HepG2 (cell line): ENCODE data around the gene LRP5. TPM values are rescaled to one million over a fixed set of nuclear protein-coding genes. Genes with fewer than 3 reads are reported as not detected.

Experiments
- ATAC-seq: fragments of 200-7000 bp; cut with Tn5 transposase; 3 replicates; pipeline ENCODE4 v1.9.1; 2020; ENCODE audit warnings: mild to moderate bottlenecking, moderate library complexity
- BruUV-seq: library from RNA; stranded (reverse); fragments of 400-500 nt; replicated peaks from 2 replicates; lab custom pipeline; 2021; lab: Mats Ljungman, UMichigan
- CTCF ChIA-PET: fragments of 300-600 bp; formaldehyde crosslinking; extraction: SDS; loops from one replicate; lab custom pipeline; 2021; ENCODE audit warnings: low total read pairs, inconsistent platforms, low intra/inter-chr PET ratio; lab: Yijun Ruan, JAX
- POLR2A ChIA-PET: fragments of 350-600 bp; sonication (Branson Sonifier 250); formaldehyde crosslinking; loops from one replicate; lab custom pipeline; 2020; ENCODE audit warnings: antibody characterized with exemption, inconsistent platforms; lab: Yijun Ruan, JAX
- DNase-seq: peaks from one replicate; pipeline ENCODE4 v3.0.0-alpha.2; 2015; ENCODE audit warnings: low spot score
- FAIRE-seq: peaks from 3 replicates; lab custom pipeline; 2011; peaks lifted over from hg19 to GRCh38; lab: Jason Lieb, UNC
- H2AFZ ChIP-seq: one replicate; pipeline ENCODE4 v1.6.1; 2011; ENCODE audit warnings: low read length, inconsistent platforms
- H3K27ac ChIP-seq: fragments of 300-600 bp; 3 replicates; pipeline ENCODE4 v1.8.0; 2011; ENCODE audit warnings: mixed run types, mild to moderate bottlenecking, mixed read lengths, low read length, inconsistent platforms; ENCODE audit not compliant: insufficient read depth; ENCODE audit errors: extremely low read length
- H3K27me3 ChIP-seq, 2 experiments: fragments of 200-600 bp in 1 of 2; 2 replicates in 1 of 2; 3 replicates in 1 of 2; pipeline versions ENCODE4 v1.6.0 to v1.8.0; 2011; ENCODE audit warnings: low read length in 2 of 2, mild to moderate bottlenecking in 2 of 2, moderate library complexity in 2 of 2, inconsistent platforms in 1 of 2; ENCODE audit not compliant: insufficient read depth in 2 of 2, control insufficient read depth in 1 of 2
- H3K36me3 ChIP-seq, 2 experiments: fragments of 200-600 bp in 1 of 2; replicated peaks in 1 of 2; 2 replicates in 1 of 2; 3 replicates in 1 of 2; pipeline versions ENCODE4 v1.5.1 to v1.8.0; 2011; ENCODE audit warnings: low read length in 2 of 2, inconsistent platforms in 1 of 2; ENCODE audit not compliant: insufficient read depth in 2 of 2, control insufficient read depth in 1 of 2
- H3K4me1 ChIP-seq: 2 replicates; pipeline ENCODE4 v1.5.1; 2012; ENCODE audit warnings: low read length, inconsistent platforms; ENCODE audit not compliant: insufficient read depth
- H3K4me2 ChIP-seq: 2 replicates; pipeline ENCODE4 v1.6.0; 2011; ENCODE audit warnings: low read depth, low read length, inconsistent platforms
- H3K4me3 ChIP-seq, 3 experiments: fragments of 200-600 bp in 1 of 3; sonication (generic), shearing (Covaris generic) in 1 of 3; replicated peaks in 1 of 3; 2 replicates each; pipeline ENCODE4 v1.5.1; 2011 to 2016; ENCODE audit warnings: low read length in 3 of 3, inconsistent platforms in 2 of 3, low read depth in 2 of 3, mild to moderate bottlenecking in 2 of 3, control low read depth in 1 of 3, mixed read lengths in 1 of 3; ENCODE audit not compliant: insufficient read depth in 1 of 3
- H3K79me2 ChIP-seq: one replicate; pipeline ENCODE4 v1.6.1; 2011; ENCODE audit warnings: low read length, inconsistent platforms; ENCODE audit not compliant: insufficient read depth
- H3K9ac ChIP-seq: 2 replicates; pipeline ENCODE4 v1.6.0; 2011; ENCODE audit warnings: mild to moderate bottlenecking, low read depth, low read length, inconsistent platforms; ENCODE audit not compliant: insufficient read depth
- H3K9me3 ChIP-seq: 2 replicates; pipeline ENCODE4 v1.5.1; 2012; ENCODE audit warnings: mild to moderate bottlenecking, low read length
- H4K20me1 ChIP-seq: 2 replicates; pipeline ENCODE4 v1.6.0; 2011; ENCODE audit warnings: inconsistent platforms, mild to moderate bottlenecking, low read length, moderate library complexity; ENCODE audit not compliant: insufficient read depth
- TBX3 ChIP-seq: fragments of 450-650 bp; IDR thresholded peaks from 2 replicates; pipeline ENCODE4 v1.6.1; 2017; ENCODE audit warnings: antibody characterized with exemption, mild to moderate bottlenecking, inconsistent platforms, borderline replicate concordance
- ZNF280D ChIP-seq: sonication (generic); formaldehyde crosslinking; IDR thresholded peaks from 2 replicates; pipeline ENCODE4 v1.5.1; 2020; ENCODE audit warnings: mild to moderate bottlenecking, missing genetic modification reagents
- ZNF318 ChIP-seq: sonication (generic); formaldehyde crosslinking; IDR thresholded peaks from 2 replicates; pipeline ENCODE4 v1.4.0; 2020; ENCODE audit warnings: mild to moderate bottlenecking, missing genetic modification reagents
- ZNF552 ChIP-seq: sonication (generic); formaldehyde crosslinking; IDR thresholded peaks from 2 replicates; pipeline ENCODE4 v1.9.0; 2022; ENCODE audit warnings: missing genetic modification reagents, mild to moderate bottlenecking, borderline replicate concordance
- WGBS: methylation state at CpG from one replicate; pipeline ENCODE4 v1.1.6; 2017; ENCODE audit warnings: low lambda C conversion rate; 5-methylcytosine and 5-hydroxymethylcytosine counted together
- in situ Hi-C: cut with HindIII; loops from 2 replicates; pipeline ENCODE4 v1.10.0; 2017; ENCODE audit warnings: low pct_unique_long_range_greater_than_20kb; ENCODE audit not compliant: extremely low pct_ligation_motif_present
- intact Hi-C: fragments of 100-400 bp; cut with micrococcal nuclease; formaldehyde crosslinking; loops from one replicate; pipeline ENCODE4 v1.10.0; 2022; ENCODE audit not compliant: unreplicated experiment
- polyA plus RNA-seq, 8 experiments: library from polyadenylated mRNA; depleted of rRNA in 3 of 8; stranded (reverse) in 7 of 8; unstranded in 1 of 8; fragments of >200 nt; fragmentation: Illumina TruSeq in 4 of 8; extraction: Trizol in 4 of 8; gene quantifications; 2 replicates each; pipeline versions ENCODE4 v1.2.1 to v1.2.3, GENCODE V29; 2011 to 2016; ENCODE audit warnings: low read depth in 4 of 8, missing spikeins in 1 of 8, mixed read lengths in 1 of 8; ENCODE audit not compliant: insufficient read depth in 1 of 8
- total RNA-seq, 5 experiments: library from RNA; depleted of rRNA; stranded (reverse); fragments of >200 nt; fragmentation: Illumina TruSeq; extraction: Trizol; gene quantifications; 2 replicates each; pipeline ENCODE4 v1.2.3, GENCODE V29; 2016; ENCODE audit warnings: low read depth in 1 of 5

The LRP5 gene
- total and polyA plus RNA-seq, 2 of the 13 experiments (the other 11 are each of a cell fraction or from before 2014, with no cell fraction given), result 40.4 to 64.0 TPM

- Histone ChIP-seq H3K27ac (no peak overlapping the region), H3K4me3 (no peak overlapping the region), H4K20me1 (no peaks in the 10 kb centered on the region), H3K4me1 (no peaks in the 10 kb centered on the region), H3K79me2 (no peaks in the 10 kb centered on the region), H3K27me3 (no peaks in the 10 kb centered on the region), H2AFZ (no peak overlapping the region), H3K36me3 (no peaks in the 10 kb centered on the region), H3K4me2 (no peak overlapping the region), H3K9me3 (no peaks in the 10 kb centered on the region), H3K9ac (no peak overlapping the region)
- ChIA-PET POLR2A (interaction anchor here (1.5 to 2.3 kb wide), 2 partner anchors 10 to 17 kb away, joined by 4 to 10 read pairs; partner anchors contain the start of gene C11orf24), CTCF (no interaction called here)
- WGBS, result 52% methylated on average over 2 of the region's 2 CpGs
- no peak for FAIRE-seq
- no peak for TF ChIP-seq ZNF318 (CRISPR knock-in tag)
- no peak for TF ChIP-seq ZNF280D (CRISPR knock-in tag)
- no peak for TF ChIP-seq ZNF552 (CRISPR knock-in tag)
- no peak for TF ChIP-seq TBX3
- BruUV-seq, result no TSS peak
- in situ Hi-C loops, result no loop called here
- ATAC-seq, result no peak
- no peak for DNase-seq
- intact Hi-C loops, result no loop called here
These were observed 22.9 kb upstream of the LRP5 start for GRCh38 chr11:68289456-68289855.
